NCI-H2107 treated with DMSO at 0.1 percent for 48 hours (cell line): ENCODE results near the gene BIRC6.
"Not testable (repeated sequence)": the region's sequence is repeated elsewhere in the genome, so short reads cannot be mapped to it uniquely, and the experiment has no call there.

Experiments used
- DNase-seq: peaks from one replicate; lab custom pipeline; 2025; ENCODE audit not compliant: unreplicated experiment; lab: John Stamatoyannopoulos, UW

BIRC6 gene

DNA sequence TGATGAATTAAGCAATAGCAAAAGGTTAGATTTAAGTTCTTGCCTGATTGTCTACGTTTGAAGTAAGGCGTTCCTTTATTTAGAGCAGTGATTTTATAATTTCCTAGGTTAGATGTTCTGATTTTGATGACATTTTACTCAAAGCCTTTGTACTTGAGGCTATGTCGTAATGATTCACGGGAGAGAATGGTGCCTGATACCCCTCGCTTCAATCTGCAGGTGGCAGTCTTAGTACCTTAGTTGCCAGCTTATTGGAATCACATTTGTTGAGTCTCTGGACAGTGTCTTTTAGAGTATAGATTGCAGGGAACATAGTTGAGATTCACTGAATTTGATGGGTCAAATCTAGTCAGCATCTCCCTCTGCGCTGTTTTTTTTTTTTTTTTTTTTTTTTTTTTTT lies 89.5 kb downstream of the BIRC6 start:
- no peak for DNase-seq

DNA sequence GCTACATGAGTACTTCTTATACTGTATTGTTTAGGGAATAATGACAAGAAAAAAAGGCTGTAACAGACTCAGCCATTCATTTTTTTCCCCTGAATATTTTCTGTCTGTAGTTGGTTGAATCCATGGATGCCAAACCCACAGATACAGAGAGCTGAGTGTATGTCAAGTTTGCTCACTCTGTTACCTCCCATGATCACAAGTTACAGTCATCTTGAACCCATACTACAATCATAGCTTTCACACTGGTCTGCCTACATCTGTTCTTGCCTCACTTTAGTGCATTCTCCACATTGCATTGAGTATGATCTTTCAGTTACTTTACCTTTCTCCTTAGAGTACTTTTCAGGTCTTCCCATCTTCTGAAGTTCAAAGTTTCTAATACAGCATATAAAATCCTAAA lies 94.0 kb downstream of the BIRC6 start:
- no peak for DNase-seq

- DNase-seq, result no peak
Observed at GRCh38 chr2:32452338-32453064, 95.7 kb downstream of the BIRC6 start.

DNA sequence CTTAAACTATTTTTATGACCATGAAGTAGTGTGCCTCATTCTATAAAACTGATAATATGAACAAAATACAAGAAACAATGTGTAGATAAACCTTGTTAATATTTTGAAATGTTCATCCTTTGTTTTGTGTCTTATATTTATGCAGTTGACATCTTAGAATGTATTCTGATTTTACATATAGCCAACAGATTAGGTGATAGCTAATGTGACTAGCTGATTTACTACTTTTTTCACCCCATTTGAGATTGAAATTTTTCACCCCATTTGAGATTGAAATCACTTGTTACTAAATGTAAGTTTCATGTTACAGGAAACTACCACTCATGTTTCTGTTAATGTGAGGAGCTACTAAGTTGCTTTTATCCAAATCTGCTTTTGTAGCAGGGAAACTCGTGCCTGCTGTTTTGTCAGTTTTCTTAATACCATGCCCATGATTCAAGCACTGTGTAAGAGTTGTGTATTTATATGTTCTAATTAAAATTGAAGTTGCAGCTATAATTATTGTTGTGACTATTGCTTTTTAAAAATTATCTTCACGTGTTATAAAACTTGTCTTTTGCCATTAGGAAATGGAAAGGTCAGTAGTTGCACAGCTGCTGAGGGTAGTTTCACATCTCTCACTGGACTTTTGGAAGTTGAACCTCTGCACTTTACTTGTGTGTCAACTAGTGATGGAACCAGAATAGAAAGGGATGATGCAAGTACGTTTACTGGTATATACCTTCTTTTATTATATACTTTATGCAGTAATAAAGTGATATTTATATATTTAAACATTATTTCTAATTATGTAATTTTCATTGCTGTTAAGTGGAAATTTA lies 96.6 kb downstream of the BIRC6 start:
- no peak for DNase-seq

DNA sequence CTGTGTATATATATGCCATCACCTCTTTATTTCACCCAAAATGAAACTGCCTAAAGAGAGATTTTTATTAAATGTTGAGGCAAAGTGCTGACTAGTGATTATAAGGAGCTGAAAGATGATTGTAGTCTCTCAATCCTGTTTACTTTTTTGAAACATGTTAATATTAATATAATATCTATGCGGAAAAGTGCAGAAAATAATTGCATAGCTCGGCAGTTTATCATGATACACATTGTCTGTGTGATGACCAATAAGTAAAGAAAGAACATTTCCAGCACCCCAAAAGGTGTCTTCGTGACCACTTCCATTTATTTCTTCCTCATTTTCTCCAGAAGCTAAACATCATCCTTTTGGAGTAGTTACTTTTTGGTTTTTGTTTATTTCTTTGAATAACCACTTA lies 99.0 kb downstream of the BIRC6 start:
- no peak for DNase-seq

DNA sequence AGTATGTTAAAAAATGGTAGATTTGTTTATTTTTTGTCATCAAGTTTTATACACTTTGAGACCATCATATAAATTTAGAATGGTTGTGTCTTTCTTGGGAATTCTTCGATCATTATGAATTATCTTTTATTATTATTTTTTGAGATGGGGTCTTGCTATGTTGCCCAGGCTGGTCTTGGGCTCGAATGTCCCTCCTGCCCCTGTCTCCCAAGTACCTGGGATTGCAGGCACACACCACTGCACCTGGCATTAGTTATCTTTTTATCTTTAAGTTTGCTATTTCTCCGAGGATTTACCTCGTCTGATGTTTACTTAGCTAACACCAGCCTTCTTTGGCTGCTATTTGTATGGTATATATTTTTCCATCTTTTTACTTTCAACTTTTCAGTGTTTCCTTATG lies 100.0 kb downstream of the BIRC6 start:
- DNase-seq, result no peak

DNA sequence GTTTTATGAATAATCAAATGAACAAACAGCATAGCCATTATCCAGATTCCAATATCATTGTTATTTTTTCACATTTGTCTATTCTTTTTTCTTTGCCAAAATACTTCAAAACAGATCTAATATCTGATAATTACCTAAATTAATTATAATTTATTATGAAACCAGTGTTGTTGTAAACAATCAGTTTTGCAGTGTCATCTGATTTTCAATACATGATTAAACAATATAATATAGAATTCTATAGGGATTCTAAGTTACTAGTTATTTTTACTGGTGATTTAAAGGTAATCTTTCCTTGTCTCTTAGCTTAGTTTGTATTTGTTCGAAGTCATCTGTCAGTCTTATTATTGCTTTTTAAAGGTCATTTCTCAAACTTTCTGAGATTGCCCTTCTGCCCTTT lies 101.0 kb downstream of the BIRC6 start:
- DNase-seq, result no peak

- not testable (repeated sequence) for DNase-seq
Observed at GRCh38 chr2:32460861-32461260, 104.0 kb downstream of the BIRC6 start.

DNA sequence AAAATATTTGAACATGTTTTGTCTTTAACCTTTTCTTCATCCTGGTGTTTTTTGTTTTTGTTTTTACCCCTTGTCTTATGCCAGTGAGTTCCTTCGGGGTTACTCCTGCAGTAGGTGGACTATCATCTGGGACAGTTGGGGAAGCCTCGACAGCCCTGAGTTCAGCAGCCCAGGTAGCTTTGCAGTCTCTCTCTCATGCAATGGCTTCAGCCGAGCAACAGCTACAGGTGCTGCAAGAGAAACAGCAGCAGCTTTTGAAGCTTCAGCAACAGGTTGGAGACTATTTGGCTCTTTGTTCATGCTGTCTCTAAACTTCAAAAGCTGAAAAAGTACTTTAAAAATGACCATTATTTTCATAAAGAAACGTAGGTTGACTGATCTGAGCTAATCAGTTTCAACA lies 106.3 kb downstream of the BIRC6 start:
- DNase-seq, result no peak

DNA sequence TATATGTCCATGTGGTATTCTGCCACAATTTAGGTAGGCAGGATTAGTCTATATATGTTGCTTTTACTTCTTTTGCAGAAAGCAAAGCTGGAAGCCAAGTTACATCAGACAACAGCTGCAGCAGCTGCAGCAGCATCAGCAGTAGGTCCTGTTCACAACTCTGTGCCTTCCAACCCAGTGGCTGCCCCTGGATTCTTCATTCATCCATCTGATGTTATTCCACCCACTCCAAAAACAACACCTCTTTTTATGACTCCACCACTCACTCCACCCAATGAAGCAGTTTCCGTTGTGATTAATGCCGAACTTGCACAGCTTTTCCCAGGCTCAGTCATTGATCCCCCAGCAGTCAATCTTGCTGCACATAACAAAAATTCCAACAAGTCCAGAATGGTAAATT lies 107.6 kb downstream of the BIRC6 start:
- DNase-seq, result no peak

DNA sequence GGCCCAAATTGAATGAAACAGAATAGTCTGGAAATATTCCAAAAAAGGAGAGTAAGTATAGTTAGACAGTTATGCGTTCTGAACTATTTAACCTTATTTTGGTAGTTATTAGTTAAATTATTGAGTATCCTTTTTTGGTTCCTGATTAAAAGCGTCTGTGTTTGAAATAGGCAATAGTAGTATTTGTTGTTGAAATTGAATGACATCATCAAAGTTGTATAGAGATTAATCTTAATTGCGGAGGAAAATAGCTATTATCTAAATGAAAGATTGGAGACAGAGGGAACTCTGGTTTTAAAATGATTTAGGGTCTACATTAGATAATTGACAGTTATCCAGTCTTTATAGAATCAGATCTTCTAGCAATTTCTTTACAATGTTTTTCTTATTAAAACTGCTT lies 115.8 kb downstream of the BIRC6 start:
- no peak for DNase-seq

DNA sequence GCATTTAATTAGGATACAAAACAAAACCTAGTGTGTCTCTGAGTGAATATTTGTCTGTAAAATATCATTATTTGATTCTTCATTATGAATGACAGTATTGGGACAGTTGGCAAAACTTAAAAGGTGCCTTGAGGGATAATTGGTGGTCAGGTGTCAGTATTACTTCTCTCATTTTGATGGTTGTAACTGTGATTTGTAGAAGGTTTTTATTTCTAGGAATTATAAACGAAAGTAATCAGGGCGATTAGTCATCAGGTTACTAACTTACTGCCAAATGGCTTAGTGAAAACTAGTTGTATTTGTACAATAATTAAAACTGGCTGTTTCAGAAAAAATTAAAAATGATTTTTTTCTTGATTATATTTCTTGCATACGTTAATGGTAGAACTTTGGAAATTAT lies 117.6 kb downstream of the BIRC6 start:
- no peak for DNase-seq

DNA sequence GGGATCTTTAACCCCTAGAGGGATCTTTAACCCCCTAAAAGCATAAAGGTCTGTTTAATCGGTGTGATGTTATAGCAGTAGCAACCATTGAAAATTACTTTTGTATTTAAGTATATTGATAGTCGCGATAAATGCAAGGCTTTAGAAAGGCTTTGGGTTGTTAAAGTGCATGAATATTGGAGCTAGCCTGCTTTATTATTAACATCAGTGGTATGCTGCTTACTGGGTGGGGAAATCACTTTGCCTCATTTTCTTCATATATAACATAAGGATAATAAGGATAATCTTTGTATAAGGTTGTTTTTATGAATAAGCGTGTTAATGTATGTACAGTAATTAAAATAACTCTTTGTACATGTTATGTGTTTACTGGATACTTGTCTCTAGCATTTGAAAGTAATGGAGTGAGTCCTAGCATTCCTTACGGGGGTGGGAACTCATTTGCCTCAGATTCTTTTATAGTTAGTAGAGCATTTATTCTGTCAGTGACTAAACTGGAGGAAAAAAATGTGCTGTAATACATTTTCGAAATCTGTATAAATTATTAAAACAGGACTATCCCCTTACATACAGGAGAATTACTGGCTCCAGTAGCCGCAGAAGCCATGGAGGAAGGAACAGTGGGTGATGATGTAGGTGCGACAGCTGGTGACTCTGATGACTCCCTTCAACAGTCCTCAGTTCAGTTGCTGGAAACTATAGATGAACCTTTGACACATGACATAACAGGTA lies 122.2 kb downstream of the BIRC6 start:
- DNase-seq, result no peak

- DNase-seq, result no peak
Observed at GRCh38 chr2:32479993-32480392, 123.2 kb downstream of the BIRC6 start.

- no peak for DNase-seq
Observed at GRCh38 chr2:32482471-32482870, 125.6 kb downstream of the BIRC6 start.

- DNase-seq, result no peak
Observed at GRCh38 chr2:32484937-32485336, 128.1 kb downstream of the BIRC6 start.

GRCh38 chr2:32485399-32485798 lies 128.6 kb downstream of the BIRC6 start:
- no peak for DNase-seq

DNA sequence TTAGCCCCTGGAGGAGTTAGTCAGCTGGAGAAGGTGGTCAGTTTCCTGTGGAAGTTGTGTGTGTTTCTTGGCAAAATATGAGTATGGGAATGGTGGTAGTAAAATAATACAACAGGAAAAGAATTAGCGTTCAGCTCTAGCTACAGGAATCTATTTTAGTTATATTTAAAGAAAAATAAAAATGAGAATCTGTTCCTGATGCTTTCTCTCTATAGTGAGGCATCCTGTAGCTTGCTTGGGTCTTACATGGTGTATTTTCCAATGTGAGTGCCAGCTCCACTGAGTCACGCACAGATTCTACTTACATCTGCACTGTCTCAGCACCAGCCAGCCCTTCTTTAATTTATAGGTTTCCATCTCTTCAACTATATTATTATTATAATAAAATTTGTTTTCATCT lies 132.2 kb downstream of the BIRC6 start:
- DNase-seq, result no peak

- no peak for DNase-seq
Observed at GRCh38 chr2:32491346-32491745, 134.5 kb downstream of the BIRC6 start.

GRCh38 chr2:32495139-32495538 lies 138.3 kb downstream of the BIRC6 start:
- DNase-seq, result no peak

- DNase-seq, result no peak
Observed at GRCh38 chr2:32496662-32497061, 139.8 kb downstream of the BIRC6 start.

DNA sequence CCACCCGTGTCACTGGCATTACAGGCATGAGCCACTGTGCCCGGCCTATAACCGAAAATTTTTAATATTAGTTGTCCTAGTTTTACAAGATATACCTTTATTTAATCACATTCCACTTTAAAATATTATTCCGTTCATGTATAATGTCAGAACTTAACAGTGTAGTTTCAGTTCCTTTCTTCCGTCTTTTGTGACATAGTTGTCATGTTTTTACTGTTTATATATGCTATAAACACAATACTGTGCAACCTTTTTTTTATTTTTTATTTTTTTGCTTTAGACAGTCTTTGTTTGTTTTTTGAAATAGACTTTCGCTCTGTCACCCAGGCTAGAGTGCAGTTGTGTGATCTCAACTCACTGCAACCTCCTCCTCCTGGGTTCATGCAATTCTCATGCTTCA lies 141.5 kb downstream of the BIRC6 start:
- DNase-seq, result no peak
